SK-N-SH (cell line): Measurements from ENCODE around the gene IFNA21. TPM values are rescaled to one million over a fixed set of nuclear protein-coding genes. Genes with fewer than 3 reads are reported as not detected.

Experiments used
- CTCF ChIA-PET: fragments of 300-600, 350-600 bp; formaldehyde crosslinking; extraction: SDS; loops from one replicate; lab custom pipeline; 2021; lab: Yijun Ruan, JAX
- POLR2A ChIA-PET: fragments of 350-600 bp; sonication (Branson Sonifier 250); formaldehyde crosslinking; extraction: SDS; loops from one replicate; lab custom pipeline; 2020; ENCODE audit warnings: antibody characterized with exemption, inconsistent platforms; lab: Yijun Ruan, JAX
- DNase-seq: peaks from one replicate; pipeline ENCODE4 v3.0.0; 2012
- H2AFZ ChIP-seq: fragments of 200-600 bp; sonication (generic); 2 replicates; pipeline ENCODE4 v1.8.1; 2016; ENCODE audit warnings: antibody characterized with exemption, mild to moderate bottlenecking, low read depth
- H3F3A ChIP-seq: fragments of 200-600 bp; sonication (generic); replicated peaks from 2 replicates; pipeline ENCODE3; 2016; ENCODE audit warnings: antibody characterized with exemption, mild to moderate bottlenecking; ENCODE audit not compliant: insufficient read depth
- H3K27ac ChIP-seq, 2 experiments: fragments of 200-500 bp in 1 of 2; fragments of 200-600 bp in 1 of 2; sonication (Bioruptor generic) in 1 of 2; sonication (generic), shearing (Covaris generic) in 1 of 2; 2 replicates each; pipeline versions ENCODE4 v1.5.1 to v1.6.1; 2014 to 2016; ENCODE audit warnings: low read depth in 2 of 2, inconsistent platforms in 1 of 2, low read length in 1 of 2, mild to moderate bottlenecking in 1 of 2, mixed read lengths in 1 of 2
- H3K27me3 ChIP-seq: fragments of 200-600 bp; sonication (generic), shearing (Covaris generic); 2 replicates; pipeline ENCODE4 v1.6.1; 2016; ENCODE audit warnings: mixed run types; ENCODE audit not compliant: insufficient read depth
- H3K36me3 ChIP-seq, 2 experiments: fragments of 200-500 bp in 1 of 2; fragments of 200-600 bp in 1 of 2; sonication (Bioruptor generic) in 1 of 2; sonication (generic) in 1 of 2; replicated peaks in 1 of 2; 2 replicates each; pipeline versions ENCODE3 to v1.5.1; 2014 to 2016; ENCODE audit warnings: low read length in 1 of 2, mild to moderate bottlenecking in 1 of 2; ENCODE audit not compliant: insufficient read depth in 2 of 2, control insufficient read depth in 1 of 2
- H3K4me1 ChIP-seq, 2 experiments: fragments of 200-500 bp in 1 of 2; fragments of 200-600 bp in 1 of 2; sonication (Bioruptor generic) in 1 of 2; sonication (generic), shearing (Covaris generic) in 1 of 2; 2 replicates each; pipeline versions ENCODE4 v1.5.1 to v1.6.1; 2014 to 2016; ENCODE audit warnings: low read depth in 1 of 2, low read length in 1 of 2, mixed run types in 1 of 2; ENCODE audit not compliant: insufficient read depth in 2 of 2, control insufficient read depth in 1 of 2
- H3K4me2 ChIP-seq: fragments of 200-600 bp; sonication (generic), shearing (Covaris generic); 2 replicates; pipeline ENCODE4 v1.6.1; 2017; ENCODE audit warnings: mixed run types
- H3K4me3 ChIP-seq, 2 experiments: fragments of 200-500 bp in 1 of 2; fragments of 200-600 bp in 1 of 2; sonication (Bioruptor generic) in 1 of 2; sonication (generic), shearing (Covaris generic) in 1 of 2; 2 replicates each; pipeline versions ENCODE4 v1.5.1 to v1.8.1; 2014 to 2016; ENCODE audit warnings: low read depth in 2 of 2, inconsistent platforms in 1 of 2, low read length in 1 of 2, mild to moderate bottlenecking in 1 of 2, mixed read lengths in 1 of 2, moderate library complexity in 1 of 2
- H3K79me2 ChIP-seq: fragments of 200-600 bp; sonication (generic); 2 replicates; pipeline ENCODE4 v1.8.1; 2017; ENCODE audit warnings: mild to moderate bottlenecking; ENCODE audit not compliant: insufficient read depth
- H3K9ac ChIP-seq: fragments of 200-600 bp; sonication (generic); 2 replicates; pipeline ENCODE4 v1.6.1; 2017; ENCODE audit warnings: mixed run types
- H3K9me2 ChIP-seq: fragments of 200-600 bp; sonication (generic); 2 replicates; pipeline ENCODE4 v1.6.1; 2017; ENCODE audit warnings: mixed run types
- H3K9me3 ChIP-seq: fragments of 200-600 bp; sonication (generic); 2 replicates; pipeline ENCODE4 v1.6.1; 2017; ENCODE audit warnings: mixed run types, mild to moderate bottlenecking, moderate library complexity
- H4K20me1 ChIP-seq: fragments of 200-600 bp; sonication (generic); 2 replicates; pipeline ENCODE4 v1.6.1; 2017; ENCODE audit warnings: mild to moderate bottlenecking, mixed run types; ENCODE audit not compliant: insufficient read depth
- CTCF ChIP-seq: fragments of 200-600 bp; sonication (generic); IDR thresholded peaks from 2 replicates; pipeline ENCODE4 v1.6.1; 2017; ENCODE audit warnings: antibody characterized with exemption, mild to moderate bottlenecking, moderate library complexity
- ELF1 ChIP-seq: IDR thresholded peaks from 2 replicates; pipeline ENCODE4 v1.4.0; 2012
- EZH2phosphoT487 ChIP-seq: fragments of 200-600 bp; sonication (generic); IDR thresholded peaks from 2 replicates; pipeline ENCODE4 v1.6.1; 2017; ENCODE audit warnings: low read depth, mixed run types, mild to moderate bottlenecking, antibody characterized with exemption, moderate library complexity, borderline replicate concordance
- FOSL2 ChIP-seq: IDR thresholded peaks from 2 replicates; pipeline ENCODE4 v1.4.0; 2012; ENCODE audit warnings: low read depth, mild to moderate bottlenecking, moderate library complexity, borderline replicate concordance
- GABPA ChIP-seq: IDR thresholded peaks from 2 replicates; pipeline ENCODE4 v1.4.0; 2012; ENCODE audit warnings: low read depth, mild to moderate bottlenecking
- GATA2 ChIP-seq: sonication (generic); formaldehyde crosslinking; IDR thresholded peaks from 2 replicates; pipeline ENCODE4 v1.5.0; 2020; ENCODE audit warnings: mild to moderate bottlenecking, missing genetic modification reagents
- IRF3 ChIP-seq: fragments of 150-350 bp; IDR thresholded peaks from 2 replicates; pipeline ENCODE4 v1.6.1; 2016; ENCODE audit warnings: mild to moderate bottlenecking, low read depth, low read length
- JUND ChIP-seq: IDR thresholded peaks from 2 replicates; pipeline ENCODE4 v1.4.0; 2012
- MAX ChIP-seq: IDR thresholded peaks from 2 replicates; pipeline ENCODE4 v1.4.0; 2012; ENCODE audit warnings: low read depth
- NFIC ChIP-seq: IDR thresholded peaks from 2 replicates; pipeline ENCODE4 v1.4.0; 2012; ENCODE audit warnings: borderline replicate concordance
- RAD21 ChIP-seq: IDR thresholded peaks from 2 replicates; pipeline ENCODE4 v1.6.1; 2012; ENCODE audit warnings: mild to moderate bottlenecking, low read length
- RCOR1 ChIP-seq: fragments of 150-350 bp; IDR thresholded peaks from 2 replicates; pipeline ENCODE4 v1.6.1; 2017; ENCODE audit warnings: antibody characterized with exemption, low read length
- REST ChIP-seq: IDR thresholded peaks from 2 replicates; pipeline ENCODE4 v1.6.1; 2012; ENCODE audit warnings: mild to moderate bottlenecking, low read depth, low read length, moderate library complexity
- RXRA ChIP-seq: IDR thresholded peaks from 2 replicates; pipeline ENCODE4 v1.4.0; 2012; ENCODE audit warnings: low read depth, mild to moderate bottlenecking, borderline replicate concordance
- TCF12 ChIP-seq: IDR thresholded peaks from 2 replicates; pipeline ENCODE4 v1.4.0; 2012
- ZBTB33 ChIP-seq: IDR thresholded peaks from 2 replicates; pipeline ENCODE4 v1.4.0; 2012; ENCODE audit warnings: low read depth, borderline replicate concordance
- WGBS: methylation state at CpG from one replicate; pipeline ENCODE4 v1.1.6; 2017; ENCODE audit warnings: low lambda C conversion rate; 5-methylcytosine and 5-hydroxymethylcytosine counted together
- polyA plus RNA-seq, 3 experiments: library from polyadenylated mRNA; depleted of rRNA; stranded (reverse); fragments of >200 nt; gene quantifications; 2 replicates each; pipeline ENCODE4 v1.2.3, GENCODE V29; 2012

Gene IFNA21
- polyA plus RNA-seq, 1 of the 3 experiments (the other 2 are of a cell fraction): not detected

- H3K4me1 ChIP-seq: no peaks in the 10 kb centered on the region
- no peaks in the 10 kb centered on the region for H3F3A ChIP-seq
- no peak overlapping the region for H3K9ac ChIP-seq
- H3K9me2 ChIP-seq: no peaks in the 10 kb centered on the region
- ChIA-PET POLR2A (no interaction called here), CTCF (no interaction called here)
- H3K4me3 ChIP-seq: no peak overlapping the region
- TF ChIP-seq JUND: no peak
- TF ChIP-seq RAD21: no peak
- no peak for TF ChIP-seq REST
- TF ChIP-seq NFIC: no peak
- TF ChIP-seq TCF12: no peak
- TF ChIP-seq CTCF: no peak
- TF ChIP-seq RXRA: no peak
- TF ChIP-seq EZH2phosphoT487: no peak
- TF ChIP-seq ELF1: no peak
- no peak for TF ChIP-seq FOSL2
- no peak for TF ChIP-seq GATA2
- no peak for TF ChIP-seq ZBTB33
- no peak for TF ChIP-seq RCOR1
- TF ChIP-seq GABPA: no peak
- TF ChIP-seq MAX: no peak
- no peak for TF ChIP-seq IRF3
- H3K9me3 ChIP-seq: no peaks in the 10 kb centered on the region
- H3K27me3 ChIP-seq: no peaks in the 10 kb centered on the region
- no peak overlapping the region for H3K27ac ChIP-seq
- no peaks in the 10 kb centered on the region for H3K79me2 ChIP-seq
- no peak overlapping the region for H3K4me2 ChIP-seq
- DNase-seq: no peak
- WGBS: 71% methylated on average over 1 of the region's 1 CpG
- H2AFZ ChIP-seq: no peak overlapping the region
- no peaks in the 10 kb centered on the region for H4K20me1 ChIP-seq
- H3K36me3 ChIP-seq: no peaks in the 10 kb centered on the region
Observed at GRCh38 chr9:21137020-21137419, 29.4 kb downstream of the IFNA21 start.
